SIG-M5 (cell line): ENCODE measurements around the gene TAOK1.

Experiments used
- DNase-seq: peaks from one replicate; lab custom pipeline; 2025; lab: John Stamatoyannopoulos, UW

TAOK1 gene

GRCh38 chr17:29596811-29597210 is 206.6 kb downstream of the TAOK1 start:
- no peak for DNase-seq

DNA sequence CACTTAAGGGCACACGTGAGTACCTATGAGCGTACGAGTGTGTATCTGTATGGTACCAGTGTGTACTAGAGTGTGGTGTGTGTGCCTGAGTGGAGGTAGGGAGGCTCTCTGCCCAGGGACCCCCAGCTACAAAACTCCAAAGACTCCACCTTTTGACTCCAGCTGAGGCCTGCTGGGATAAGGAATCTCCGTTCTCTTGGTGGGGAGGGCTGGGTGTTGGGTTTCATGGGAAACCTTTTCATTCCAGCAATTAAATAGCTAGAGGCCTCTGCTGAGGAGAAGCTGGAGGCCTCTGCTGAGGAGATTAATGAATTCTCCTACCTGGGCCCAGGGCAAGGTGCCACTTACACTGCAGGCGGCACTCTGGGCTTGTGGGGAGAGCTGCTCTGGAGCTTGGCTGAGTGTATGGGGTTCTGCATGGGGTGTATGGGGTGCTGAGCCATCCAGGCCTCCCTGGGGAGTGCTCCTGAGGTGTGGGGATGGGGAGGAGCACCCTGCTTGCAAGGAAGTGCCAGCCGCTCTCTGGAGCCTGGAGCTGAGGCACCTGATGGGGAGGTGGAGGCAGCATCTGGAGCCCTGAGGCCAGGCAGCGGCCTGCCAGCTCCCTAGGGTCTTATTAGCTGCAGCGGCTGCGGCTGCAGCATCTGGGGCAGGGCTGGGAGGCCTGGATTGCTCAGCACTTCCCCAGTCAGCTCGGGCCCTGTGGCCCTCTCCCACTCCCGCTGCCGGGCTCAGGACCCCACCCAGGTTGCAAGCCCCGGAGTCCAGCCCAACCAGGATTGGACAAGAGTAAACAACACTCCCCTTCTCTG is 207.4 kb downstream of the TAOK1 start:
- no peak for DNase-seq
